ENCODE data around the gene TNFRSF19.

- TF ChIP-seq CTCF (IDR thresholded peaks at IDR 0.05; ENCODE audit: insufficient read depth, low read length) (no peak), GABPA (IDR thresholded peaks at IDR 0.05; ENCODE audit: low read depth) (no peak), POLR2AphosphoS5 (IDR thresholded peaks at IDR 0.05; ENCODE audit: low read depth) (no peak), REST (IDR thresholded peaks at IDR 0.05; ENCODE audit: insufficient replicate concordance, low read depth) (no peak)
These were observed 40.8 kb downstream of the TNFRSF19 start for GRCh38 chr13:23610966-23611491.
